Suprapubic skin (tissue), 4 donors: ENCODE measurements around the gene ZCCHC2.

Source experiments
- EP300 ChIP-seq: sonication (generic); formaldehyde crosslinking; IDR thresholded peaks from one replicate; pipeline ENCODE4 v1.6.1; 2017; ENCODE audit warnings: antibody characterized with exemption
- POLR2A ChIP-seq, 2 donors: fragments of 450-650 bp; IDR thresholded peaks; one replicate each; pipeline ENCODE4 v1.6.1; 2017; ENCODE audit warnings: antibody characterized with exemption in 2 of 2, mild to moderate bottlenecking in 2 of 2, moderate library complexity in 2 of 2
- POLR2AphosphoS5 ChIP-seq, 3 donors: sonication (generic); formaldehyde crosslinking; IDR thresholded peaks; one replicate each; pipeline ENCODE4 v1.6.1; 2017; ENCODE audit warnings: antibody characterized with exemption in 3 of 3
- TF ChIP-seq, protein P1 (sequence below), 2 donors: fragments of 200-600 bp in 1 of 2; fragments of 450-650 bp in 1 of 2; sonication (generic) in 1 of 2; IDR thresholded peaks; one replicate each; pipeline ENCODE4 v1.5.1; 2016 to 2019; ENCODE audit warnings: antibody characterized with exemption in 2 of 2, mild to moderate bottlenecking in 1 of 2, moderate library complexity in 1 of 2

DNA sequence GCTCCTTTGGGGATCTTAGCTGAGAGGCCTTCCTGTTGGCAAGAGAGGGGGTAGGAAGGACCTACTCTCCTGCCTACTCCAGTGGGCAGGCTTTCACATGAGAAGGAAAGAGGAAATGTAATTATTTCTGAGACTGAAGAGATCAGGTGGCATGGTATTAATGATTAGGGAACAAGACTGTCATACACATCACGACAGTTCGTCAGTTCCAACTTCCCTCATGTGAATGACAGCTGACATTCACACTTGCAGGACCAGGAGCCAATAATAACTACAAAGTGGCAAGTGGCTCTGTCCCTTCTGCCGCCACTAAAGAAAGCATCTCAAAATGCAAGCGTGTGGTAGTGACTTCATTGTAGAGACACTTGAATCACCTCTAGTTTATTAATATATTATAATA, 90.0 kb downstream of the ZCCHC2 start:
- TF ChIP-seq, protein P1, sequence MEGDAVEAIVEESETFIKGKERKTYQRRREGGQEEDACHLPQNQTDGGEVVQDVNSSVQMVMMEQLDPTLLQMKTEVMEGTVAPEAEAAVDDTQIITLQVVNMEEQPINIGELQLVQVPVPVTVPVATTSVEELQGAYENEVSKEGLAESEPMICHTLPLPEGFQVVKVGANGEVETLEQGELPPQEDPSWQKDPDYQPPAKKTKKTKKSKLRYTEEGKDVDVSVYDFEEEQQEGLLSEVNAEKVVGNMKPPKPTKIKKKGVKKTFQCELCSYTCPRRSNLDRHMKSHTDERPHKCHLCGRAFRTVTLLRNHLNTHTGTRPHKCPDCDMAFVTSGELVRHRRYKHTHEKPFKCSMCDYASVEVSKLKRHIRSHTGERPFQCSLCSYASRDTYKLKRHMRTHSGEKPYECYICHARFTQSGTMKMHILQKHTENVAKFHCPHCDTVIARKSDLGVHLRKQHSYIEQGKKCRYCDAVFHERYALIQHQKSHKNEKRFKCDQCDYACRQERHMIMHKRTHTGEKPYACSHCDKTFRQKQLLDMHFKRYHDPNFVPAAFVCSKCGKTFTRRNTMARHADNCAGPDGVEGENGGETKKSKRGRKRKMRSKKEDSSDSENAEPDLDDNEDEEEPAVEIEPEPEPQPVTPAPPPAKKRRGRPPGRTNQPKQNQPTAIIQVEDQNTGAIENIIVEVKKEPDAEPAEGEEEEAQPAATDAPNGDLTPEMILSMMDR (IDR thresholded peaks at IDR 0.05), result no peak
- TF ChIP-seq POLR2AphosphoS5 (IDR thresholded peaks at IDR 0.05) (no peak), POLR2A (IDR thresholded peaks at IDR 0.05) (no peak), EP300 (no peak)
